Stimulated activated CD8-positive, alpha-beta memory T cell treated with anti-CD3 and anti-CD28 coated beads, Interleukin-2, amount 100 ng/mL, for 1 hour (primary cell): ENCODE measurements around the gene RPS2.
"Not testable (repeated sequence)": the region's sequence is repeated elsewhere in the genome, so short reads cannot be mapped to it uniquely, and the experiment has no call there.

Experiments used
- DNase-seq, 2 donors: peaks; one replicate each; pipeline ENCODE4 v3.0.0-alpha.2; 2020; ENCODE audit warnings: low read depth in 2 of 2

The RPS2 gene

DNA sequence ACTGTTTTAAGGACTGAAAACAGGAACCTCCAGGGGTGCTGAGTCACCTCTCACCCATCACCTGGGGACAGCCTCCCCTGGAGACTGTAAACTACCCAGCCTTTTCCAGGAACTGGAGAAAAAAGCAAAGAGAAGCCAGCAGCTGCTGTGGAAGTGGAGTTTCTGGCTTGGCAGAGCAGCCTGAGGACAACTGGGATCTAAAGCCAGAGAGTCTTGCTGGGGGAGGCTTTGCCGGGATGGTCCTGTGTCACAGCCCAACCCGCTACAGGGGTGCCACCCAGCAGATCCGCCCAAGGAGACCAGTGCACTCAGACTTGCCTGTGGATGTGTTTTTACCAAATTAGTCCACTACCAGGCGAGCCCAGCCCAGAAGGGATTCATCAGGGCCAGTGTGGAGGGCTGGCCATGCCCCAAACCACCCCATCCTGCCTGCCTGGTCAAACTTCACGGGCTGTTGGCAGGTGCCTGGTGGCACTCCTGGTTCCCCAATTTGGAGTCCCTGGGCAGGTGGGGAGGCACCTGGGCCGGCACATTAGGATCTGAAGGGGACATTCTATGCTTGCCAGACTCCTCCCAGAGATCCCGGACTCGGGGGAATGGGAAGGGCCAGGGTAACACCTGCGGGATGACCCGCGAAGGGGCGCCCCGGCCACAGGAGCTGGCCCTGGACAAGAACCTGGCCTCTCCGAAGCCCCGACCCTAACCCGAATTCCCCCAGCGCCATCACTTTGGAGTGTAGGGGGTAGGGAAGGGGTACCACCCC, 22.4 kb downstream of the RPS2 start:
- no peak for DNase-seq

DNA sequence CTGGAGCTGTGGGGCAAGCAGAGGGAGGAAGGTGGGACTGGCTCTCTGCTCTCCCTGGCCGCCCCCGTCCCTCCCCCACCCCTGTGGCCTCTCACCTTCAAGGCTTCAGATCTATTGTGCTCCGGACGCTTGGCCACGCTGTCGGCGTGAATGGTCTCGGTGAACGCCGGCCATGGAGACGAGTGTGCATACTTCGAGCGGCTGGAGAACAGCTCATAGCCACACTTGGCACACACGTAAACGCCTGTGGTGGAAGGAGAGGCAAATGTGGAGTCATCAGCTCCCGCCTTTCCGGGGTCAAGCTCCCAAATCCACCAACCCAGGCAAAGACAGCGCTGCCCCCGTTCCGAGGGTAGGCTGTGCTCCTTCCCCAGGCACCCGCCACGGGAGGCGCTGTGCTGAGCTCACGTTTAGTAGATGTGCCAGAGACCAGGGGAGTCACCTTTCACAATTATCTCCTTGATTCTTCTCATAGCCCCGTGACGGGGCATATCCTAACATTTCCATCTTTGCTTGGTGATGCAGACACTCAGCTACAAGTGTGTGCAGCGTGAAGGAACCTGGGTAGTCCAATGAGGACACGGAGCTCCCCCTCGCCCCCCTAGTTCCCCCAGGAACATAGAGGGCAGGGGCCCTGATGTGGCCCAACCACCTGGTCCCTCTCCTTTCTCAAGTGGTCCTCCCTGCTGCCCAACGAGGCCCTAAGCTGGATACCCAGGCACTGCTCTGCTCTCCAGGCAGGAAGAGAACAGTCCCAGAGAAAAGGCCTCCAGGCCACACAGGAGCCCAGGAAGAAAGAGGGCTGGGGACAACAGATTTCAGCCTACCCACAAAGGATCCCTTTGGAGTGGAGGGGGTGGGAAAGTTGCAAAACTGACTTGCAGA, 23.2 kb downstream of the RPS2 start:
- no peak for DNase-seq

DNA sequence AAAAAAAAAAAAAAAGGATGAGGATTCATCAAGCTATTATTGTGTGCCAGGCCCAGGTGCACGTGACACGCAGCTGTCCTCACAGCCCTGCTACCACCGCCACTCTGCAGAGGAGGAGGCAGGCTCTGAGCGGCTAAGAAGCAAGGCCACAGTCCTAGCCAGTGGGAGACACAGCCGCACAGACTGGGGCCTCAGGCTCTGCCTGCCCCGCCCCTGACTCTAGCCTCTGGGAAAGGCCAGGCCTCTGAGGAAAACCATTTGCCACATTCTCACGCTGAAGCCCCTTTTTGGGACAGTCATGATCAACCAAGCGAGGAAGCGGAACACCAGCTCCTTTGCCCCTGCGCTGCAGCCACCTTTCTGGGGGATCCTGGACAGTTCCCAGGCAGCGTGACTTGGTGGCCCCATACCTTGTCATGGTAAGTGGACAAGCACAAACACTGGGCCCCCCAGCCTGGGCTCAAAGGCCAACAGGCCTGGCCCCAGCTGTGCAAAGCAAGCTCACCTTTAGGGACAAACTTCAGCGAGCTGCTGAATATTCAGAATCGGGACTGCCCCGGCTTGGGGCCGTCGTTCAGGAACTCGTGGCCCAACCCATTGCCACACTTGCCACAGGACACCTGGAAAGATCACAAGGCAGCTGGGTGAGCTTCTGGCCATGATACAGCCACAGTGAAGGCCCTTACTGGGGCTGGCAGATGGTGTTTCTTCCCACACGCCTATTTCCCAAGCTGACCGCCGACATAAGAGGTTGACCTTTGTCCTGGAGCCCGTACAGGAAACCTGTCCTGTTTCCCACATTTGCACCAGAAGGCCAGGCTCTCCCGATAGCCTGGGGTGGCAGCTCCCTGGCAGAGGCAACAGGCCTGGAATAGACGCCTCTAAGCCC, 24.1 kb downstream of the RPS2 start:
- DNase-seq = no peak

DNA sequence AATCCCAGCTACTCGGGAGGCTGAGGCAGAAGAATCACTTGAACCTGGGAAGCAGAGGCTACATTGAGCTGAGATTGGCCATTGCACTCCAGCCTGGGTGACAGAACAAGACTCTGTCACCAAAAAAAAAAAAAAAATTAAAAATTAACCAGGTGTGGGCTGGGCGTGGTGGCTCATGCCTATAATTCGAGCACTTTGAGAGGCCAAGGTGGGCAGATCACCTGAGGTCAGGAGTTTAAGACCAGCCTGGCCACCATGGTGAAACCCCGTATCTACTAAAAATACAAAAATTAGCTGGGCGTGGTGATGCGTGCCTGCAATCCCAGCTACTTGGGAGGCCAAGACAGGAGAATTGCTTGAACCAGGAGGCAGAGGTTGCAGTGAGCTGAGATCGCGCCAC, 24.8 kb downstream of the RPS2 start:
- DNase-seq = not testable (repeated sequence)

DNA sequence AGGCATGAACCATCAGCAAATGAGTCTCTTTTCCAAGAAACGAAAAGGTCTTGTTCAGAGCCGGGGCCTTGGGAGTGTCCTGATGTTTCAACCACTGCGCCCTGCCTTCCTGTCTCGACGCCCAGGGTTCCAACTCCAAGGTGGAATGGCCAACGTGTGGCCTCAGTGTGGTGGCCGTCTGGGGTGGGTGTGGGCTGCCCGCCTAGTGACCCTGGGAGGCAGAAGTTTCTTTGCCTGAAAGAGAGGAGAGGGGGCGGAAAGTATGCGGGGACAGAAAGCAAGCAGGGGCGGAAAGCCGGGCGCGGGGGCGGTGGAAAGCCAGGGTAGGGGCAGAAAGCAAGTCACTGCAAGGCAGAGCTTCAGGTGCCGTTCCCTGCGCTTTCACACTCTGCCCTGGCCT, 25.7 kb downstream of the RPS2 start:
- DNase-seq = no peak

DNA sequence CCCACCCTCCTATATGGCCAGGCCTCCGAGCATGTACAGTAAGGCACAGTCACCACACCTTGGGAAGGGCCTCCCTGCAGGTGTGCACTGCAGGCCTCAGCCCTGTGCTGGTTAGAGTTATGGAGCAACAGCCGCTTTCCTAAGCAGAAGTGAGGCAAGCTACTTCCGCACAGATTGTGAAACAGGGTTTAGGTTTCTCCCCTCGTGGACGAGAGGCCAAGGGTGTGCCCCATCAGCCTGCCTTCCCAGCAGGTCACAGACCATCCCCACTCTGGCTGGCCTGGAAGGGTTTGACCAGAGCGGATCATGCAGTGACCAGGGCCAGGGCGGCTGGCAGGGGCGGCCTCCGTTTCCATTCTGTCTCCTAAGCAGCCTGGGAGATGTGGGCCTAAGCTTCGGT, 26.3 kb downstream of the RPS2 start:
- no peak for DNase-seq

DNA sequence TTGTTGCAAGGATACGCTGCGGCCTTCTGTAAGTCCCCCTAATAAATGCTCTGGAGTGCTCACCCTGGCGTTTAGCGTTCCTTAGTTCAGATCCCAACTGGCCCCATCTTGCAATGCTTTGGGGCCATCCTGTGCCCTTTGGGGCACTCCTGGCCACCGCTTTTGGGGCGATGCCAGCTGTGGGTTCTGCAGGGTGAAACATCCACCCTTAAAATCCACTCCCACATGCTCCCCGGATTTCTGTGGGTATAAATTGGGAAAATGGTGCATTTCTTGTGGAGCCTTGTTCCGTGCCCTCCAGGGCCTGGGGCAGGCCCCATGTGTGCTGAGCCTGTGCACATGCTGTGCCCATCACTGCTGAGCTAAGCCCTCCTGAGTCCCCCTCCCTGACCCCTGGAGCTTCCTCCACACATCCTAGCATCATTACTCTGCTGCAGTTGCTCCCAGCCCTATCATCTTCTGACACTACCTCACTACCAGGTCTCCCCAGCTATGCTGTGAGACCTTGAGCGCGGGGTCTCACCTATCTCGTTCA, 27.6 kb downstream of the RPS2 start:
- DNase-seq = no peak

DNA sequence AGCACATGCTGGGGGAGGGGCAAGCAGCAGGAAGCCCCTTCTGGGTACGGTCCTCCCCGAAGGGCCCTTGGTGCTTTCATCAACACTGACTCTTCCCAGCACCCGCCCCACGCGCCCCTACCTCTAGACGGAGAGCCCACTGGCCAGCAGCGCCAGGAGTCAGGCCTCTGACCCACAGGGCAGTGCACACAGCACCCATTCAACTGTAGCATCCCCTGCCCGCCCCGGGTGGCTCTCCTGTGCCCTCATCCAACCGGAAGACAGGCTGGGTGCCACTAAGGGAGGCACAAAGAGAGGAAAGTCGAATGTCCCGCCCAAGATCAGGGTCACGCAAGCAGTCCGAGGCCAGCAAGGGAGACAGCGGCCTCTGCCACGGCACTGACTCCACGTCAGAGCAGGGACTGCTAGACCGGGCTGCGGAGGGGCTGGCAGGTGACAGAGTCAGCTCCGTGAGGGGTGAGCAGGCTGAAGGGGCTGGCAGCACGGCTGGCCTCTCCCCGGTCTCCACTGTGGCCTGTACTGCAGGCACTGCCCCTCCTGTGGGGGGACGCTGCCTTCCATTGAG, 31.4 kb downstream of the RPS2 start:
- DNase-seq = no peak

DNA sequence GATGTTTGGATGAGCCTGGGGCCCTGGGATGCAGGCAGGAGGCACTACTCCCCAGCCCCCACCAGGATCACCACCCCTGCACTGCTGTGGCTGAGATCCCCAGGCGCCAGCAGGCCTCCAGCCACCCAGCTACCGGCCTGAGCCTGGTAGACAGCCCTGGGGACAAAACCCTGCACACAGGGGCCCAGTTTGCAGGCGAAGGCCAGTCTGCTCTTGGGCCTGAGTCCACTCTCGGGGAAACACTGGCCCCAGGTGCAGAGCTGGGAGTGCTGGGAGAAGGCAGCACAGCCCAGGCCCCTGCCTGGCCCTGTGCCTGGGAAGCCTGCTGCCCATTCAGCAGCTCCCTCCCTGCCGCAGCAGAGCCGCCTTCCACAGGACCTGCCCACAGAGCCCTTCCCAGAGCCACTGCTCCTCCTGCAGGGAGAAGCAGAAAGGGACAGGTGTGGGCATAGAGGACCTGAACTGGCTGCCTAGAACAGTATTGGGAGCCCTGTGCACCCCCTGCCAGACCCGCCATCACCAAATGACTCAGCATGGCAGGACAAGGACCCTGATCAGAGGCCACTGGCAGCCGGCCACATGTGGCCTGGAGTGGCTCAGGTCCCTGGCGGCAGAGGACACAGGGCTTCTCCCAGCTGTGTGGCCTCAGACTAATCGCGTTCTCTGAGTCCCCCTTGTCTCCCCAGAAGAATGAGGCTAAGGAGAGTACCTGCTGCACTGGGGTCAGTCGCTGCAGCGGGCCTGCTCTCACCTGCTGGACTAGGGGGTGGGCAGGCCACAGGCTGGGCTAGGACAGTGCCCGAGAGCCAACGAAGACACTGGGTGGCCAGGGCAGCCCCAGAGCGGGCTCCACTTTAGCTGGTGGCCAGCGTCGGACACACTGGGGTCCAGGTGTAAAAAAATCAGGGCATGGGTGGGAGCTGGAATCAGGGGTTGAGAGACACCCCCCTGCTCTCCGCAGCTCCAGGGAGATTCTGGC, 32.3 kb downstream of the RPS2 start:
- DNase-seq = no peak

DNA sequence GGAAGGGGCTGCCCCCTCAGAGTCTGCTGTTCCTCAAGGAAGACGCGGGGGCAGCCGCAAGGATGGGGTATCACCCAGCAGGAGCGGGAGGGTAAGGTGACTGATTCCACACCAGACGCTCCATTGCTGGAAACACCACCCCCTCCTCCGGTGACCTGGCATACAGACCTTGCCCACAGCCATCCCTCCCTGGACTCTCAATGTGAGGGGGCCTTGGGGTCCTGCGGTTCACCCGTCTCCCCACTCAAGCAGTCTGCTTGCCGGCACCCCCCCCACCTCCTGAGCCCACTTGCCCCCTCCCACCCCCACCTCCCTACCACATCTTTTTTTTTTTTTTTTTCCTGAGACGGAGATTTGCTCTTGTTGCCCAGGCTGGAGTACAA, 34.3 kb downstream of the RPS2 start:
- no peak for DNase-seq

DNA sequence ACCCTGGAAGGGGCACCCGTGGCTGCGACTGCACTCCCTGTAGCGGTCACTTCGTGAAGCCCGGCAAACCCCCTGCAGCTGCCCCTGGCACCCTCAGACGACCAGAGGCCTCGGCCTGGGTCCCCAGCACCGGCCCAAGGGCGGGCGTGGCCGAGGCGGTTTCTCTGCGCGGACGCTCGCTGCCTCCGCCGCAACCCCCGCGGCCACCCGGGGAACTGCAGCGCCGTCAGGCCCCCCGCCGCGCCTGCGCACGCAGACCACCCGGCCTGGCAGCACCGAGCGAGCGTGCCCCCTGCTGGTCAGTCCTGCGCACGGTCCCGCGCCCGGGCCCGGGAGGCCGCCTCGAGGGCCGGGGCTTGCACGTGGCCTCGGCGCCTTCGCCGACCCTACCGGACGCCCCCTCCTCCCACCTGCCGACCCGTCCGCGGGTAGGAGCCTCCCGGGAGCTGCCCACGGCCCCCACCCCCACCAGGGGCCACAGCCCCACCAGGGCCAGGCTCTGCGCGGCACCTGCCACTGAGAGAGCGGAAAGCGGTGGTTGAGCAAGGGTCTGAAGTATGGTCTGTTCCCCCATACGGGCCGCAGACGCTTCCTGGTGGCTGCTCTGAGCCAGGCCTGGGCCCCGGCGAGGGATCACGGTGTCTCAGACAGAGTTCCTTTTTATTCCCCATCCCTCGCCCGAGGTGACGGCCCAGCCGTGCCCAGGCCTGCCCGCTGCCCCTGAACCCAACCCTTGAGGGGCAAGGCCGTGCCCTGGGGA, 34.9 kb downstream of the RPS2 start:
- peak; percentile 85 to 90 for DNase-seq

DNA sequence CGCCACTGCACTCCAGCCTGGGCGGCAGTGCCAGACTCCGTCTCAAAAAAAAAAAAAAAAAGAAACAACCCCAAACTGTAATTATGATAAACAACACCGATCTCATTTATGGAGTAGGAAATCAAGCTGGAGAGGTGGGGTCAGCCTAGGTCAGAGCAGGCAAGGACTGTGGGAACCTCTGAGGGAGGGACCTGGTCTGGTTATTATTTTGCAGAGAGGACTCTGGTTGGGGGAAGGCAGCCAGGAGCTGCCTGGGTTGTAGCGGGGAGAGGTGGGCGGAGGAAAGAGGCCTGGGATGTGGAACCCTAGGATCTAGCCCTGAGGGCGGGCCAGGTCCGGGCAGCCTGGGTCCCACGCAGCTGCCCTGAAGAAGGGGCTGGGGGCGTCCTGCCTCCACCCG, 35.5 kb downstream of the RPS2 start:
- DNase-seq = no peak

DNA sequence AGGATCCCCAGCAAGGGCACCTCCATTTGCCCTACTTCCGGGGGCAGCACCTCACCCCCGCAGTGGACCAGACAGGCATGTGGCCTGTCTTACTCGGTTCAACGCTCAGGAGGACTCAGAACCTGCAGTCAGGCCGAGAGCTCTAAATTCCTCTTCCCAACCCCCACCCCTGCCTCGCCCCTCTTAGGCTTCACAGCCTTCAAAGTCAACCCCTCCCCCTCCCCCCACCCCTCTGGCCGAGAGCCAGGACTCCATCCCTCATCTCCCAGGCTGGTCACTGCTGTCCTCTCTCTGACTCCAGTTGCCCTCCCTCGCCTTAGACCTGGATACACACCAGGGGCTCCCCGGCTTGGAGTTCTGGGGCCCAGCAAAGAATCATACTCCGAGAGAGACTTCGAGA, 38.4 kb downstream of the RPS2 start:
- no peak for DNase-seq

DNA sequence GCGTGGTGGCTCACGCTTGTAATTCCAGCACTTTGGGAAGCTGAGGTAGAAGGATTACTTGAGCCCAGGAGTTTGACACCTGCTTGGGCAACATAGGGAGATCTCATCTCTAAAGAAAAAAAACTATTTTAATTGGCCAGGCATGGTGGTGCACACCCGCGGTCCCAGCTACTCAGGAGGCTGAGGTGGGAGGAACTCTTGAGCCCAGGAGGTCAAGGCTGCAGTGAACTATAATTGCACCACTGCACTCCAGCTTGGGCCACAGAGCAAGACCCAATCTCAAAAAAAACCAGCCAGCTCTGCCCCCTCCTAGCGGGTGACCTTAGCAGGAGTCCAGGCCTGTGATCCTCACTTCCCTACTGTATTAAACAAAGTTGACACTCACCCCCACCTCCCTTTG, 40.5 kb downstream of the RPS2 start:
- no peak for DNase-seq

DNA sequence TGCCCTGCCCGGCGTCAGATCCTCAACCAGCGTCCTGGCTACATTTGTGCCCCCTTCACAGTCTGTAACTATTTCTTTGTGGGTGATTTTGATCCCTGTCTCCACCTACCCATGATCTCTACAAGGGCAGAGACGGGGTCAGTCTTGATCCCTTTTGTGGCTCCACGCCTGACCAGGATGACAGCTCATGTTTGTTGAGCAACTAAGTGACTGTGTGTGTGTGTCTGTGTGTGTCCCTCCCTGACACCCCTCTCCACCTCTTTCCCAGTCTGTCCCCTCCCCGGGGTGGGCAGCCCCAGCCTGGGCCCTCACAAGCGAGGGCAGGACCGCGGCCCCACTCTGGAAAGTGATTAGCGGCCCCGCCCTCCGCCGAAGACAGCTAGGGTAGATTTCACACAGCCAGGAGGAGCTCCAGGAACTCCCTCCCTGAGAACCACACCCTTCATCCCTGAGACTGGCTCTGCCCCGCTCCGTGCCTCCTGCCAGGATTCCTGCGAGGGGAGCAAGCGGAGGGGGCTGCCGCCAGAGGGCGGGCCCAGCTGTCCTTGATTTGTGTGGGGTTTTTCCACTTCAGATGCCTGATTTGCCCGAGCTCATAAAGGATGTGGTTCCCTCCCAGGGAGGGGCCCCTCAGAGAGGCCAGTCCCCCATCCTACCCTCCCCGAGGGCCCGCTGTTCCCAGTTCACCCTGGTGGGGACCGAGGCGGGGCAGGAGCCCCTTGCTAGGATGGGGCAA, 41.2 kb downstream of the RPS2 start:
- DNase-seq = no peak

DNA sequence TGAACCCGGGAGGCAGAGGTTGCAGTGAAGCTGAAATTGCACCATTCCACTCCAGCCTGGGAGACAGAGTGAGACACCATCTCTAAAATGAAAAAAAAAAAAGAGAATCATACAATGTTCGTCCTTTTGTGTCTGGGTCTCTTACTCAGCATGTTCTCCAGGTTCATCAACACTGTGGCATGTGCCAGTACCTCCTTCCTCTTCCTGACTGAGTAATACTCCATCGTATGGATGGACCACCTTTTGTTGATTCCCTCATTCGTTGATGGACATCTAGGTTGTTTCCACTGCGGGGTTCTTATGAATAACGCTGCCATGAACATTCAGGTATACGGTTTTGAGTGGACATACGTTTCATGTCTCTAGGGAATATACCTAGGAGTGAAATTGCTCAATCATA, 42.3 kb downstream of the RPS2 start:
- no peak for DNase-seq

DNA sequence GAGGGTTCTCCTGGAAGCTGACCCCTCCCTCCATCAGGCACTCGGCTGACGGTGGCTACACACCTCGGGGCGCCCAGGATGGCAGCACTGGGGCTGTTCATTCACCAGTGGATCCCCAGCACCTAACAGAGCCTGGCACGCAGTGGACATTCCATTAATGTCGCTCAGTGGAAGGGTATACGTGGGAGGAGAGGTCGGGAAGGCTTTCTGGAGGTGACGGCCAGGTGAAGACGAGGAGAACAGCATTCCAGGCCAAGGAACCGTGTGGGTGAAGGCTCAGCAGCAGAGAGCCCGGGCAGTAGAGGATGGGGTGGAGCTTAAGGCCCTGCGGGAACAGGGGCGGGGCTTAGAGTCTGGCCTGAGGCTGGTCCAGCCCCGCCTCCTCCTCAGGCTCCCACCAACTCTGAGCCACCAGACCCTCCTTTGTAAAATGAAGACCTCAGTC, 43.9 kb downstream of the RPS2 start:
- DNase-seq = no peak

DNA sequence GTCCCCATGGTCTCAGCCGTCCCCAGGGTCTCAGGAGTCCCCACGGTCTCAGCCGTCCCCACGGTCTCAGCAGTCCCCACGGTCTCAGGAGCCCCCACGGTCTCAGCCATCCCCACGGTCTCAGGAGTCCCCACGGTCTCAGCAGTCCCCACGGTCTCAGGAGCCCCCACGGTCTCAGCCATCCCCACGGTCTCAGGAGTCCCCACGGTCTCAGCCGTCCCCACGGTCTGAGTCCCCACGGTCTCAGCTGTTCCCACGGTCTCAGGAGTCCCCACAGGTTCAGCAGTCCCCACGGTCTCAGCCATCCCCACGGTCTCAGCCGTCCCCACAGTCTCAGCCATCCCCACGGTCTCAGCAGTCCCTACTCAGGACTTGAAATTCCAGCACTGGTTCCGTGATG, 44.5 kb downstream of the RPS2 start:
- not testable (repeated sequence) for DNase-seq
